DND-41 (cell line): ENCODE results near the gene CD300A.

Experiments
- ATAC-seq: fragments of 200-7000 bp; cut with Tn5 transposase; 3 replicates; pipeline ENCODE4 v1.9.1; 2021; ENCODE audit warnings: low read depth; ENCODE audit not compliant: insufficient read depth
- DNase-seq: peaks from one replicate; pipeline ENCODE4 v3.0.0-alpha.2; 2020
- H2AFZ ChIP-seq: 2 replicates; pipeline ENCODE4 v1.6.0; 2012; ENCODE audit warnings: low read depth, low read length
- H3K27ac ChIP-seq: 2 replicates; pipeline ENCODE4 v1.5.1; 2012; ENCODE audit warnings: low read length, inconsistent platforms
- H3K27me3 ChIP-seq: fragments of 200-600 bp; sonication (generic); 2 replicates; pipeline ENCODE4 v1.6.0; 2012; ENCODE audit warnings: low read length, mild to moderate bottlenecking, inconsistent platforms; ENCODE audit not compliant: insufficient read depth, poor library complexity
- H3K36me3 ChIP-seq: 2 replicates; pipeline ENCODE4 v1.5.1; 2012; ENCODE audit warnings: low read length, inconsistent platforms; ENCODE audit not compliant: insufficient read depth
- H3K4me1 ChIP-seq: 2 replicates; pipeline ENCODE4 v1.5.1; 2012; ENCODE audit warnings: mild to moderate bottlenecking, low read length; ENCODE audit not compliant: insufficient read depth
- H3K4me2 ChIP-seq: 2 replicates; pipeline ENCODE4 v1.6.0; 2012; ENCODE audit warnings: mild to moderate bottlenecking, moderate library complexity, low read length, inconsistent platforms; ENCODE audit not compliant: insufficient read depth
- H3K4me3 ChIP-seq, 2 experiments: fragments of 200-600 bp in 1 of 2; shearing (Covaris generic) in 1 of 2; 2 replicates each; pipeline ENCODE4 v1.5.1; 2012 to 2016; ENCODE audit warnings: inconsistent platforms in 2 of 2, low read length in 2 of 2, mild to moderate bottlenecking in 2 of 2, low read depth in 1 of 2, moderate library complexity in 1 of 2
- H3K79me2 ChIP-seq: 2 replicates; pipeline ENCODE4 v1.6.0; 2012; ENCODE audit warnings: low read length, inconsistent platforms; ENCODE audit not compliant: insufficient read depth
- H3K9ac ChIP-seq: 2 replicates; pipeline ENCODE4 v1.6.0; 2012; ENCODE audit warnings: low read depth, mild to moderate bottlenecking, inconsistent platforms, low read length, moderate library complexity
- H3K9me3 ChIP-seq: 2 replicates; pipeline ENCODE4 v1.5.1; 2012; ENCODE audit warnings: low read length, moderate library complexity, mild to moderate bottlenecking, inconsistent platforms; ENCODE audit not compliant: insufficient read depth, severe bottlenecking
- H4K20me1 ChIP-seq: 2 replicates; pipeline ENCODE4 v1.6.0; 2012; ENCODE audit warnings: low read length; ENCODE audit not compliant: insufficient read depth
- CTCF ChIP-seq: IDR thresholded peaks from 2 replicates; pipeline ENCODE4 v1.5.1; 2012; ENCODE audit warnings: borderline replicate concordance, low read length, moderate library complexity, mild to moderate bottlenecking; ENCODE audit not compliant: poor library complexity, severe bottlenecking; ENCODE audit errors: extremely low read depth
- EZH2 ChIP-seq: IDR thresholded peaks from 3 replicates; pipeline ENCODE4 v1.6.1; 2012; ENCODE audit warnings: borderline replicate concordance, low read depth, mild to moderate bottlenecking, moderate library complexity, low read length, inconsistent platforms; ENCODE audit not compliant: severe bottlenecking

CD300A gene

GRCh38 chr17:74478420-74479100 lies 12.1 kb downstream of the CD300A start:
- Histone ChIP-seq H3K79me2 (no peaks in the 10 kb centered on the region), H3K27ac (peak overlapping the region; percentile 50), H2AFZ (no peak overlapping the region), H3K4me3 (no peak overlapping the region), H3K4me1 (peaks cover 58% of the 10 kb centered on the region), H3K27me3 (peaks cover 2% of the 10 kb centered on the region), H3K4me2 (peak overlapping the region; percentile 41), H3K9ac (no peak overlapping the region), H4K20me1 (peaks cover 12% of the 10 kb centered on the region; the same call in 1 of the 2 replicates), H3K36me3 (peaks cover 17% of the 10 kb centered on the region), H3K9me3 (peaks cover 15% of the 10 kb centered on the region)
- TF ChIP-seq CTCF: peak; percentile 17
- no peak for TF ChIP-seq EZH2
- DNase-seq: peak; percentile 79
- ATAC-seq: peak; percentile 82

- ATAC-seq (peak; percentile 20; the same call in 2 of the 3 replicates), DNase-seq (peak; percentile 35)
- H3K4me1 ChIP-seq: peaks cover 47% of the 10 kb centered on the region
- no peak overlapping the region for H3K9ac ChIP-seq
- H3K79me2 ChIP-seq: no peaks in the 10 kb centered on the region
- peaks cover 2% of the 10 kb centered on the region for H3K27me3 ChIP-seq
- no peak overlapping the region for H3K4me3 ChIP-seq
- peaks cover 4% of the 10 kb centered on the region for H3K36me3 ChIP-seq
- H2AFZ ChIP-seq: no peak overlapping the region
- H3K9me3 ChIP-seq: peaks cover 12% of the 10 kb centered on the region
- no peak overlapping the region for H3K4me2 ChIP-seq
- H3K27ac ChIP-seq: peak overlapping the region; percentile 3; the same call in 1 of the 2 replicates
- peaks cover 12% of the 10 kb centered on the region; the same call in 1 of the 2 replicates for H4K20me1 ChIP-seq
- TF ChIP-seq CTCF (no peak), EZH2 (no peak)
Measured at GRCh38 chr17:74480290-74480689, 13.9 kb downstream of the CD300A start.

GRCh38 chr17:74481621-74482020 lies 15.2 kb downstream of the CD300A start:
- no peak for TF ChIP-seq CTCF
- TF ChIP-seq EZH2: no peak
- no peaks in the 10 kb centered on the region for H3K36me3 ChIP-seq
- H2AFZ ChIP-seq: no peak overlapping the region
- no peak overlapping the region for H3K27ac ChIP-seq
- no peak for DNase-seq
- no peaks in the 10 kb centered on the region for H3K9me3 ChIP-seq
- H3K4me1 ChIP-seq: peaks cover 45% of the 10 kb centered on the region
- peaks cover 12% of the 10 kb centered on the region; the same call in 1 of the 2 replicates for H4K20me1 ChIP-seq
- no peak overlapping the region for H3K9ac ChIP-seq
- H3K27me3 ChIP-seq: peaks cover 3% of the 10 kb centered on the region
- no peak for ATAC-seq
- H3K79me2 ChIP-seq: no peaks in the 10 kb centered on the region
- no peak overlapping the region for H3K4me3 ChIP-seq
- H3K4me2 ChIP-seq: no peak overlapping the region
